ENCODE data around the gene SELPLG.

The SELPLG gene

DNA sequence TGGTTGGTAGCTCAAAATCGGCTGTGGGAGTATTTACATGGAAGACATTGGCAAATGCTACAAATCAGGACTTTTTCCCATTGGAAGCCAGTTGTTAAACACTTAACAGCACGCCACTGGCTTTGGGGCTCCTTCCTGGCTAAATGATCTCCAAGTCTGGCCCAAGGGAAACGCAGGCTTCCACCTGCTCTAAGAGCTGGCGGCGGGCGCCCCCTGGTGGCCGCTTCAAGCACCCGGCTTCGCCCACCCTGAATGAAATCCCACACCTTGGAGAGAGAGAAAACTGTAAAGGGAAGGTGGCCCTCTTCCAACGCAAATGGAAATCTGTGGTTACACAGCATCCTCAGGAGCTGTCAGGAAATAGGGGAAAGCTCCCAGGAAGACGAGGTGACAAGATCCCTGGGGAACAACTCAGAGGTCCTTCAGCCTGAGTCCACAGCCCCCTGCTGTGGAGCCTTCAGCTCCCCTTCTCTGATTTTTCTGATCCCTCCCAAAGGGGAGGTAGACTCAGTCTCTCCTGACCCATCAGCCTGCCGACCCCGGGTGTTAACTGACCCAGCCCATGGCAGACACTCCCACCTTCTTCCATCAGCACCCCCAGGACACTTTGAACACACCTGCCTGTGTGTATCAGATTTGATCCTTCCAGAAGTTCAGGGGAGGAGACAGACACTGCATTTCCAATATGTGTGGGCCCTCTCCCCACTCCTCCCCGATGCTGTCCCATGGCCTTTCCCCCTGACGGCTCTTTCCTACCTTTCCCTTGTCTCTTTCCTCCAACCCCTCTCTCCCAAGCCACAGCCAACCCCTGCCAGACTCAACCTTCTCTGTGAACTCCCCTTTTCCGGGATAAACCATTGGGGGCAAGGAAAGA lies 15.4 kb downstream of the SELPLG start:
- peak; percentile 65 for DNase-seq

DNA sequence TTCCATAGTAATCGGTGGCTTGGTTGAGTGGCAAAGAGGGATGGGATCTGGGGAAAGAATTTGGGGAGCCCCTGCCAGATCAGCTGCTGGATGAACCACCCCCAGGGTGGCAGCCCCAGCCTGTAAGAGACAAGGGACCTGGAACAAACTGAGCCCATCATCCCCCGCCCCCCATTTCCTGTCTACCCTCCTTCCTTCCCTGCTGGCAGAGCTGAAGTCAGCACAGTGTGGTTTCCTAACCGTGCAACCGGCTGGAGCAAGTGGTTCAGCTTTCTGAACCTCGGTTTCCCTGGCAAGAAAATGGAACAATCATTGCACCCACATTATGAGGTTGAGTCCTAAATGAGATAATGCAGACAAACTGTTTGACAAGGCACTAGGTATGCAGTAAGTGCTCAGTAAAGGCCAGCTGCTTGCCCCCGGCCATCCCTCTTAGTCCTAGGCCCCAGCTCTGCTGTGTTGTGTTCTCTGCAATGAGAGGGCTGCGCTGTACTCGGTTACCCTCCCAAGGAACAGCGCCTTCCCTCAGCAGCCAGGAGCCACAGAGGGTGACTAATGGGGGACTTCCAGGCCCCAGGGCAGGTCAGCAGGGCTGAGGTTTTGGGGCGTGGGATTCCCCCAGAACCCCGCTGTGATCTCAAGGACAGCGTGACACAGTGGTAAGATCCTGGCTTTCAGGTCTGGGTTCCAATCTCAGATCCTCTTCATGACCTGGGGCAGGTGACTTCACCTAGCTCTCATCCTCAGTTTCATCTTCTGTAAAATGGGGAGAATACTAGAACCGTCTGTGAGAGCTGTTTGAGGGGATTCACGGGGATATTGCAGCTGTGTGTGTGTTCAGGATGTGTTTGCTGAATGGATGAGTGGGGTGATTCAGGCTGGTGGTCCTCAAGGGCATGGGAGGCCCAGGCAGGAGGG lies 16.5 kb downstream of the SELPLG start:
- DNase-seq: peak; percentile 95

DNA sequence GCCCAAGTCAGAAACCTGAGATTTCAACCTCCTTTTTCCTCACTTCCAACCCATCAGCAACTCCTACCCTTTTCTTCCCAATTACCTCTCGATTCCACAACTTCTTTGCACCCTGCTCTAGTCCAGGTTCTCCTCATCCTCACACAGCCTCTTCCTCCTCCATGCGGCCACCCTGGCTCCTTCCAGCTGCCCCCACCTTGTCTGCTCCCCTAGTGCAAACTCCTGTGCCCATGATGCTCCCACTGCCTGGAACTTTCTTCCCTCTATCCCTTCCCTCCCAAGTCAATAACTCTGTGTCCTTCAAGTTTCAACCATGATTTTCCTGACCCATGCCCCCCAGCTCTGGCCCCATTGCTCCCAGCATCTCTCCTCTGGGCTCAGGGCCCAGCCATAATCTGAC lies 17.3 kb downstream of the SELPLG start:
- no peak for DNase-seq

DNA sequence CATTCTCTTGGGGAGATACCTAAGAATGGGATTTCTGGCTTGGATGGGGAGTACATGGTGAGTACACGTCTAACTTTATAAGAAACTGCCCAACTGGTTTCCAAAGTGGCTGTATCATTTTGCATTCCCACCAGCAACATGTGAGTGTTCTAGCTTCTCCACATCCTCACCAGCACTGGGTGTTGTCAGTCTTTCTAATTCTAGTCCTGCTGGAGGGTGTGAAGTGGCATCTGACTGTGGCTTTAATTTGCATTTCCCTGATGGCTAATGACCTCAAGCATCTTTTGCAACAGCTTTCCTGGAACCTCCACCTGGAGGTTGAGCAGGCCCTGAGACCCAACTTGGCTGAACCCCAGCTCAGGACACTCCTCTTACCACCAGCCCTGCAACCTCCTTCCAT lies 17.8 kb downstream of the SELPLG start:
- no peak for DNase-seq

DNA sequence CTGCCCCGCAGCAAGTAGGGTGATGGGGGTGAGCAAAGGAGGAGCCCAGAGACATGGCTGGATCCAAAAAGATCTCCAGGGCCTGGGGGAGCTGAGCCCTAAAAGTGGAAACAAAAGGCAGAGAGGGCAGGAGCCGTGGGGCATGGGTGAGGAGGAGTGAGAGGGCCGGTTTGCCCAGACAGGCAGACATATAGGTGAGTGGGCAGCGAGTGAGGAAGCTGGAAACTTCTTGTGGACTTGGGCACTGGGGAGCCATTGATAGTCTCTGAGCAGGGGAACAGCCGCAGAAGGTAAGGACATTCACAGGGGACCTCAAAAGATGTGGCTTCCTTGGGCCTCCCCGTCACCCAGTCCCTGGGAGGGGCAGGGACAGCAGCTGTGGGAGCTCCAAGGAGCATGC lies 19.1 kb downstream of the SELPLG start:
- no peak for DNase-seq

DNA sequence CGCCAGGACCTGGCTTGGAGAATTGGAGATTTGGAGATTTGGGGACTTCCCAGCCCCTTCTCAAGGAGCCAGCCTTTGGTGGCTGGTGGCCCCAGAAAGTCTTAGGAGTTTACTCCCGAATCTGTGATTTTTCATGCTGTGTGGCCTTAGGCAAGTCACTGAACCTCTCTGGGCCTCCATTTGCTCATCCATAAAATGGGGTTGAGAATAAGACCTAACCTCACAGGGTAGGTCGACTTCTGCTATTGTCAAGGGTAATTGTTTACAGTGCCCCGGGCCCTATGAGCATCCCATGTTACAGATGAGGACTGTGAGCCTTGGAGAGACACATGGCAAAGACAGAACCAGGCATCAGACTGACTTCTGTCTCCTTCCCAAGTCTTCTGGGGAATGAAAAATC lies 19.7 kb downstream of the SELPLG start:
- no peak for DNase-seq

DNA sequence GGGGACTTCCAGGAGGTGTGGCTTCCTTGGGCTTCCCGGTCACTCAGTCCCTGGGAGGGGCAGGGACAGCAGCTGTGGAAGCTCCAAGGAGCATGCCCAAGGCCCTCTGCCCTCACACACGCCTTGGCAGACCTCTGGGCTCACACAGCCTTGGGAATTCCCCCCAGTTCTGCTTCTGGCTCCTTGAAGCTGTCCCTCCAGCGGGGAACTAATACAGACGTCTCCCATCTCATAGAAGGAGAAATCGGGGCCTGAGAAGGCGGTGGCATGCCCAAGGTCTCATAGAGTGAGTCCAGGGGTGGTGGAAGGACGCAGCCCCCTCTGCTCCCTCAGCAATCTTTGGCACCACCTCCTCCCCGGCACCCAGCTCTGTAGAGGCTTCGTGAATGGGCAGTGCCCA lies 20.1 kb downstream of the SELPLG start:
- no peak for DNase-seq

DNA sequence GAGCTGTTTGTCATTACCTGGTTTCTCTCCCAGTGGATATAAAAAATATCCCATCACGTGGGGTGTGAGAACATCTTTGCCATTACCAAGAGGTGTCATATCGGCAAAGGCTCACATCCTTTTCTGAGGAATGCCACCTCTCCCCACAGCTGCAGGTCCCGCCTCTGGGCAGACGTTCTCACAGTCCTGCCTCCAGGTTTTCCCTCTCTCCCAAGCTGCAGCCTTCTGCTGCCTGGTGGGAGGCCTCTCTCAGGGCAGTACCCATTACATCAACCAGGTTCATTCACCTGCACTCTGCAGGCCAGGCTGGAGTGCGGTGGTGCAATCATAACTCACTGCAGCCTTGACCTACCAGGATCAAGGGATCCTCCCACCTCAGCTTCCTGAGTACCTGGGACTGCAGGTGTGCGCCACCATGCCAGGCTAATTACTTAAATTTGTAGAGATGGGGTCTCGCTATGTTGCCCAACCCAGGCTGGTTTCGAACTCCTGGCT lies 20.9 kb downstream of the SELPLG start:
- no peak for DNase-seq

DNA sequence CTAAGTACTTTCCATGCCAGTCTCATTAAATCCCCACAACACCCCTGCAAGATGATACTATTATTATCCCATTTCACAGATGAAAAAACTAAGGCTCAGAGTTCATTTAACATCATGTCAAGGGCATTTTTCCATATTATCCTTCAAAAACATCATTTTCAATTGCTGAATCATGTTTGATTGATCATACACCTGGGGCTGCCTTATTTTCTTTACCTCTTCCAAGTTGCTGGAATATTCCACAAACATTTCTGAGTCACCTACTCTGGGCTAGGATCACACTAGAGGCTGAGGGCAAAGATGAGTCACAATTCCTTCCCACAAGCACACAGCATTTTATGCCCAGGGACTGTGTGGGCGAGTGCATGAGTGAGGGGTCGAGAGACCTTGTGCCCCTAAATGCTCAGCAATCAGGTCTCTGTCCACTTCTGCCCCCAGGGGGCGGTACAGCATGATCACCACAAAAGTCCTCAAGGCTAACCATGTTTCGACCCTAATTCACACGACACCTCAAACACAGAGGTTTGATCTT lies 21.7 kb downstream of the SELPLG start:
- peak; percentile 63 for DNase-seq

DNA sequence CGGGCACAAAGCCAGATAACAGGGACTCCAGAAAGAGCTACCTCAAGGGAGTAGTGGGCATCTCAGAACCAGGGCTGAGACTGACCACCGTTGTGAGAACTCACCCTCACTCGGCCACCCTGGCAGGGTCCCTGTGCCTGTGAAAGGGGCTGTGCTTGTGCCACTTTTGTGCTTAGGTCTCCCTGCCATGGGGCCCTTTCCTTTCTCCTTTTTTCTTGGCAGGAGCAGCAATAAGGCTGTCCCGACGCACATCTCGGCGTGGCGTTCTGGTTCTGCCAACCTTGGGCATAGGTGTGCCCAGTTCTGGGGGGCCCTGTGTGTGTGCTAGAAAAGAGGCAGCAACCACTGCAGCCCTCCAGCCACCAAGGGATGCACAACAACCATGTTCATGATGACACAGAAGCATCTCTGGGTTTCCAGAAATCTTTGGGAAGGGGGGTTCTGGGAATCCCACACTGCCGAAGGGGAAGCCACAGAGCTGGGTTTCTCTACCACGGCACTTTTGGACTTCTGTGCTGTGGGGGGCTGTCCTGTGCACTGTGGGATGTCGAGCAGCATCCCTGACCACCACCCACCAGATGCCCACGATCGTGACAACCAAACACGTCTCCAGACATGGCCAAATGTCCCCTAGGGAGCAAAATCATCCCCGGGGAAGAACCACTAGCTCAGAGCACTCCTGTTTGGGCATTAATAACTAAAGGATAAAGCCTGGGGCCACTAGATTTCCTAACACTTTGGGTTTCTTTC lies 22.7 kb downstream of the SELPLG start:
- no peak for DNase-seq

DNA sequence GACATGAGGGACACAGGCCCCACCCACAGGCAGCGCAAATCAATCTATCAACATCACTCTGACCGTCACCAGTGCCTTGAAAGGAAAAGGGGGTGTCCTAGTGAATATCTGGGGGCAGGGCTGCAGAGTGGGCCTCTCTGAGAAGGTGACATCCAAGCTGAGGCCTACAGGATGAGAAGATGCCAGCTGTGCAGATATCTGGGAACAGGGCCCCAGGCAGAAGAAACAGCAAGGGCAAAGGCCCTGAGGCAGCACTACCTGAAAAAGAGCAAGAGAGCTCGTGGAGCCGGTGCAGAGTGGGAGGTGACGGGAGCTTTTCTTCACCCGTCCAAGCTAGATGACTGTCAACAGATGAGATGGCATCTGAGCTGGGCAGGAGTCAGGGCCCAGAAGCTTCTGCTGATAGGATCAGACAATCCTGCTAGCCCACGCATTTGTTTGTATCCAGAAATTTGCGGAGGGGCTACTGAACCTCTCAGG lies 23.3 kb downstream of the SELPLG start:
- no peak for DNase-seq

DNA sequence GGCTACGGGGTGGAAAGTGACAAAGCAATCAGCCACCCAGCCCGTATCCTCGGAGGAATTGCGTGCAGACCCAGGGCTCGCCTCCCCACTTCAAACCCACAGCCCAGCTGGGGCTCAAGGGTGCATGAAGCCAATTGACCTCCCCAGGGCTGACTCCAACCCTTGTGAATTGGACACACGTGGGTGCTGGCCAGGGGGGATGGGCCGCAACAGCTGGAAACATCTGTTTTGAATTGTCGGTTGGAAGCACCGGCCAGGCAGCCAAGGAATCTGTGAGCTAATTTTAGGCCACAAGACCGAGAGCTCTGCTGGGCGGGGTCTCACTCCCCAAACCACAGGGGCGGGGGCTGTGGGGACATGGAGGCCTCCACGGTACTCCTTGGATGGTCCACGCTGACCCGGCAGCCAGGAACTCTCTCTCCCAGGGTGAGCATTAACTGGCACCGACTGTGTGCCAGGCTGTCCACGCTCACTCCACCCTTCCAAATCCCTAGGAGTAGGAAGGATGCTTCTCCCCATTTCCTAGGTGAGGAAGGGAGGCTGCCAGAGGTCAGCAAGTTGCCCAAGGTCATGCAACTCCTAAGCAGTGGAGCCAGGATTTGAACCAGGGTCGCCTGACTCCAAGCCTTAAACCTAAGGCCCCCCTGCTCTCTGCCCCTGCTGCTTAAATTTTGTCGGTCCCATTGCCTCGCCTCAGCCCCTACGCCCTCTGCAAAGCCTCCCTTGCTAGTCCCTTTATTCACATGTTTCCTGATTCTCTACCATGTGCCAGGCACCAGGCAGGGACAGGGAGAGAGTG lies 24.0 kb downstream of the SELPLG start:
- DNase-seq: no peak

DNA sequence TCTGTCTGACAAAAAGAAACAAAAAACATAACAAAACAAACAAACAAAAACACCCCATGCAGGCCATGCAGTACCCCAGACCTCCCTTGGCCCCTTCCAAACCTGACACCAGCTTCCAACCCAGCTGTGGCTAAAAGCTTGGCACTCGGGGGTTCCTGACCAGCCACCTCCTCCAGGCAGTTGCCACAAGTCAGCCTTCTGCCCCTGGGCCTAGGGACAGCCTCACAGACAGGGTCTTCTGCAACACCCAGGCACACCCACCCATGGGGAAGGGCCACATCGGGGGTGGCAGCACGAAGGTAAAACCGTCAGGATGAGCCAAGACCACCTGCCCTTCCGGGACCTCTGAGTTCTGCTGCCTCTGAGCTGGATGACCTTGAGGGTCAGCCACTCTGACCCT lies 25.1 kb downstream of the SELPLG start:
- DNase-seq: no peak

DNA sequence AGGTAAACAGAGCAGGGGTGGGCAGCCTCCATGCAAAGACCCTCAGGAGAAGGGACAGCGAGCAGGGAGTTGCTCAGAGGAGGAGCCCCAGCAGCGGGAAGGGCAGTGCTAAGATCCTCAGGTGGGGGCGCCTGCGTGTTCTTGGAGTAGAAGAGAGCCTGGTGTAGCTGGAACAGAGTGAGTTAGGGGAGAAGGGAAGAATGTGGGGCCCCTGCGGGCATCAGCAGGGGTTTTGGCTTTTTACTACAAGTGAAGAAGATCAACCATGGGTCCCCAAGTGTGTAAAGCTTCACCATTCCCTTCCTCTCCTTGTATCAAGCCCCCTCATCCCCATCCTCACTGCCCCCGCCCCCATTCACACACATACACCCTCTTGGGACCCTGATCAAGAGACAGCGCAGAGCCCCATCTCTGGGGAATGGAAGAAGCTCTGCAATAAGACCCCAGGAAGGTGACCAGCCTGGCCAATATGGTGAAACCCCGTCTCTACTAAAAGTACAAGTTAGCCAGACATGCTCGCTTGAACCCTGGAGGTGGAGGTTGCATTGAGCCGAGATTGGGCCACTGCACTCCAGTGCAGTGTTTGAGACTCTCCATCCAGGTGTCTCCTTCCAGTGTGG lies 25.6 kb downstream of the SELPLG start:
- no peak for DNase-seq

DNA sequence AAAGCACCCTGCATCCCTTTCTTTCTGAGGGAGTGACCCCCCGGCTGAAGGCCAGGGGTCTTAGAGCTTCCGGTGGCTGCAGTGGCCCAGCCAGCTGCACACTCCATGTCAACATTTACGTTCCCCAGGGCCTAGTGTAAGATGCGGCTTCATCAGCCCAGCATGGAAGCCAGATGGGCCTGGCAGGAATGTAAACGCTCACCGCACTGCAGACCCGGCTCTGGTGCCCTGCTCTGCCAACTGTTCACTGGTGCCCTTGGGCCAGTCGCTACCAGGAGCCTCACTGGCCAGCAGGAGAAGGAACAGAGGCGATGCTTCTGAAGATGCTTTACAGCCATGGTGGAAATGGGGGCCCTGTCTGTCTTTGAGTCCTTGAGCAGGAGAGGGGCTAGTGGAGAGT lies 27.2 kb downstream of the SELPLG start:
- no peak for DNase-seq

DNA sequence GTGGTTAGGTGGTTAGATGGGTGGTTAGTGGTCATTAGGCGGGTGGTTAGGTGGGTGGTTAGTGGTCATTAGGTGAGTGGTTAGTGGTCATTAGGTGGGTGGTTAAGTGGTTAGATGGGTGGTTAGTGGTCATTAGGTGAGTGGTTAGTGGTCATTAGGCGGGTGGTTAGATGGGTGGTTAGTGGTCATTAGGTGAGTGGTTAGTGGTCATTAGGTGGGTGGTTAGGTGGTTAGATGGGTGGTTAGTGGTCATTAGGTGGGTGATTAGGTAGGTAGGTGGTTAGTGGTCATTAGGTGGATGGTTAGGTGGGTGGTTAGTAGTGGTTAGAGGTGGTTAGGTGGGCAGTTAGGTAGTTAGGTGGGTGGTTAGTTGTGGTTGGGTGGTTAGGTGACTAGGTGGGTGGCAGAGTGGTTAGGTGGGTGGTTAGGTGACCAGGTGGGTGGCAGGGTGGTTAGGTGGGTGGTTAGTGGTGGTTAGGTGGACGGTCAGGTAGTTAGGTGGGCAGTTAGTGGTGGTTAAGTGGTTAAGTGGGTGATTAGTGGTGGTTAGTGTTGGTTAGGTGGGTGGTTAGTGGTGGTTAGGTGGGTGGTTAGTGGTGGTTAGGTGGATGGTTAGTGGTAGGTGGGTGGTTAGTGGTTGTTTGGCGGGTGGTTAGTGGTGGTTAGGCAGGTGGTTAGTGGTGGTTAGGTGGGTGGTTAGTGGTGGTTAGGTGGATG lies 27.8 kb downstream of the SELPLG start:
- no peak for DNase-seq

DNA sequence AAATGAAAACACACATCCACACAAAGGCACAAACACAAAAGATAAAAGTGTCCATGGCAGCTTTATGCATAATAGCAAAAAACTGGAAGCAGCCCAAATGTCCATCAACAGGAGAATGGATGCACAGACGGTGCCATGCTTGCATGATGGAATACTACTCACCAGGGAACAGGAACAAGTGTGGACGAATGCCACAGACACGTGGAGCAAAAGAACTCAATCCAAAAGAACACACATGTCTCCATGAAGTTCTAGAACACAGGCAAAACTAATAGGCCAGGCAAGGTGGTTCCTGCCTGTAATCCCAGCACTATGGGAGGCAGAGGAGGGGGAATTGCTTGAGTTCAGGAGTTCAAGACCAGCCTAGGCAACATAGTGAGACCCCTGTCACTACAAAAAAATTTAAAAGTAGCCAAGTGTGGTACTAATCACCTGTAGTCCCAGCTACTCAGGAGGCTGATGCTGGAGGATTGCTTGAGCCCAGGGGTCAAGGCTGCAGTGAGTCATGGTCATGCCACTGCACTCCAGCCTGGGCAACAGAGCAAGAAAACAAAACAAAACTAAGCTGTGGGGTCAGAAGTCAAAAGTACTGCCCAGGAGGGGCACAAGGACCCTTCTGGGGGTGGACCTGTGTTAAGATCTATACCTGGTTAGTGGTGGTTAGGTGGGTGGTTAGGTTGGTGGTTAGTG lies 28.5 kb downstream of the SELPLG start:
- no peak for DNase-seq

DNA sequence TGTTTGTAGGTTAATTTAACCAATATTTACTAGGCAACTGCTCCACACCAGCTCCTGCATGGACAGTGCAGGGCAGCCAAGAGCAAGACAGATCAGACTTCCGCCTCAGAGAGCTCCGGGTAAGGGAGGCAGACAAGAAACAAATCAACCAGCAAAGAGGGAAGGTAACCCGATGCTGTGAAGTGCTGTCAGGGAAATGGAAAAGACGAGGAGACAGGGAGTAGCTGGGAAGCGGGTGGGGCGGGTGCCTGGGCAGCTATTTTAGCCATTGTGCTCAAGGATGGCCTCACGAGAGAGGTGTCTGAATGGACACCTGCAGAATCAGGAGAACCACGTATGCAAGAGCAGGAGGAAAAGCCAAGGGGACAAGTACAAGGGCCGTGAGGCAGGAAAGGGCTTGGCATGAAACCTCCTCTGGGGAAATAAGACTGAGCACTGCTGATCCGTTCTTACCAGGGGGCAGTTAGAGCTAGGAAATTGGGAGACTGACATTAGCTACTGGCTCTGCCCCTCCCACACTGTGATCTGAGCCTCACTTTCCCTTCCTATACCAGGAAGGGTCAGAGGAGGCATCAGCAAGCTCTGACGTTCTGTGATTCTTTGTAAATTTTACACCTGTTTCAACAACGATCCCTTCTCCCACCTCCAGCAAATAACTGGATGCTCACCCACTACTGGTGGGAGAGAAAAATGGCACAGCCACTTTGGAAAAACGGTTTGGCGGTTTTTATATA lies 29.3 kb downstream of the SELPLG start:
- DNase-seq: no peak

DNA sequence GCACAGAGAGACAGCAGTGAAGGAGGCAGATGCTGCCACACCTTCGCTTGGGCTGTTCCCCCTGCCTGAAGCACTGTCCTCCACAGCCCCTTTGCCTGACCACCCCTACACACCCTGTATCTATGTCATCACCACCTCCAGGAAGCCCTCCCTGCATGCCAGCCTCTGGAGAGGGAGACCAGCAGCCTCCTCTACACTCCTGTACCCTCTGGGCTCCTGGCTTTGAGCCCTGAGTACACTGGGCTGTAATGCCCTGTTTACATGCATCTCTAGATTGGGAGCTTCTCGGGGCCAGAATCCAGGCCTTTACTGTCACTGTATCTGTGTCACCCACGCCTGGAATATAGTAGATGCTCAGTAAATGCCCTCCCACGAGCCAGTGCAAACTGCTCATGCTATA lies 30.0 kb downstream of the SELPLG start:
- no peak for DNase-seq

All from CD4-positive, alpha-beta T cell treated with Interleukin-4 for 4 hours (primary cell).